Rectal smooth muscle tissue (tissue), 1 donor: Measurements from ENCODE around the gene HOXA5.
A peak's percentile ranks its signal among the peaks of the same experiment; 100 is the strongest.

Experiments
- H3K27ac ChIP-seq: one replicate; pipeline ENCODE4 v1.7.0; 2013; ENCODE audit warnings: low read depth, low read length, inconsistent platforms
- H3K27me3 ChIP-seq: one replicate; pipeline ENCODE4 v1.7.0; 2013; ENCODE audit warnings: low read length; ENCODE audit not compliant: control insufficient read depth, insufficient read depth
- H3K36me3 ChIP-seq: one replicate; pipeline ENCODE4 v1.7.0; 2013; ENCODE audit warnings: low read length; ENCODE audit not compliant: control insufficient read depth, insufficient read depth
- H3K4me1 ChIP-seq: one replicate; pipeline ENCODE4 v1.7.0; 2013; ENCODE audit warnings: low read length; ENCODE audit not compliant: control insufficient read depth, insufficient read depth
- H3K4me3 ChIP-seq: one replicate; pipeline ENCODE4 v1.7.0; 2013; ENCODE audit warnings: low read length
- H3K9ac ChIP-seq: one replicate; pipeline ENCODE4 v1.7.0; 2013; ENCODE audit warnings: low read length

HOXA5 gene

GRCh38 chr7:27116031-27116961 is 27.2 kb downstream of the HOXA5 start:
- H3K36me3 ChIP-seq = no peaks in the 10 kb centered on the region
- peaks cover 28% of the 10 kb centered on the region for H3K4me1 ChIP-seq
- no peaks in the 10 kb centered on the region for H3K27me3 ChIP-seq
- H3K27ac ChIP-seq = peak overlapping the region; percentile 94
- peak overlapping the region; percentile 36 for H3K9ac ChIP-seq
- H3K4me3 ChIP-seq = peak overlapping the region; percentile 81

GRCh38 chr7:27115221-27116026 is 28.1 kb downstream of the HOXA5 start:
- Histone ChIP-seq H3K9ac (peak overlapping the region; percentile 36), H3K27me3 (no peaks in the 10 kb centered on the region), H3K27ac (peak overlapping the region; percentile 94), H3K4me3 (peak overlapping the region; percentile 81), H3K36me3 (no peaks in the 10 kb centered on the region), H3K4me1 (peaks cover 36% of the 10 kb centered on the region)

GRCh38 chr7:27114881-27115220 is 28.6 kb downstream of the HOXA5 start:
- Histone ChIP-seq H3K4me3 (peak overlapping the region; percentile 81), H3K27ac (peak overlapping the region; percentile 94), H3K27me3 (no peaks in the 10 kb centered on the region), H3K9ac (no peak overlapping the region), H3K36me3 (no peaks in the 10 kb centered on the region), H3K4me1 (peaks cover 38% of the 10 kb centered on the region)

- H3K4me1 ChIP-seq = peaks cover 44% of the 10 kb centered on the region
- H3K36me3 ChIP-seq = no peaks in the 10 kb centered on the region
- no peaks in the 10 kb centered on the region for H3K27me3 ChIP-seq
- H3K4me3 ChIP-seq = peak overlapping the region; percentile 50
- H3K27ac ChIP-seq = peak overlapping the region; percentile 92
- H3K9ac ChIP-seq = no peak overlapping the region
These were observed 29.3 kb downstream of the HOXA5 start for GRCh38 chr7:27113991-27114769.

- Histone ChIP-seq H3K9ac (no peak overlapping the region), H3K27ac (peak overlapping the region; percentile 92), H3K36me3 (no peaks in the 10 kb centered on the region), H3K4me3 (peak overlapping the region; percentile 69), H3K4me1 (peaks cover 46% of the 10 kb centered on the region), H3K27me3 (no peaks in the 10 kb centered on the region)
These were observed 30.2 kb downstream of the HOXA5 start for GRCh38 chr7:27112955-27113949.

- Histone ChIP-seq H3K27me3 (no peaks in the 10 kb centered on the region), H3K4me3 (no peak overlapping the region), H3K9ac (no peak overlapping the region), H3K4me1 (peaks cover 42% of the 10 kb centered on the region), H3K27ac (peak overlapping the region; percentile 92), H3K36me3 (no peaks in the 10 kb centered on the region)
These were observed 31.1 kb downstream of the HOXA5 start for GRCh38 chr7:27112361-27112760.

- Histone ChIP-seq H3K4me1 (peaks cover 39% of the 10 kb centered on the region), H3K9ac (no peak overlapping the region), H3K27me3 (no peaks in the 10 kb centered on the region), H3K4me3 (no peak overlapping the region), H3K27ac (peak overlapping the region; percentile 92), H3K36me3 (no peaks in the 10 kb centered on the region)
These were observed 31.7 kb downstream of the HOXA5 start for GRCh38 chr7:27111751-27112277.

GRCh38 chr7:27111042-27111750 is 32.3 kb downstream of the HOXA5 start:
- H3K27me3 ChIP-seq = no peaks in the 10 kb centered on the region
- peak overlapping the region; percentile 32 for H3K4me3 ChIP-seq
- no peak overlapping the region for H3K9ac ChIP-seq
- no peaks in the 10 kb centered on the region for H3K36me3 ChIP-seq
- peaks cover 36% of the 10 kb centered on the region for H3K4me1 ChIP-seq
- peak overlapping the region; percentile 82 for H3K27ac ChIP-seq

- Histone ChIP-seq H3K4me1 (peaks cover 36% of the 10 kb centered on the region), H3K27ac (peak overlapping the region; percentile 82), H3K36me3 (no peaks in the 10 kb centered on the region), H3K9ac (no peak overlapping the region), H3K27me3 (no peaks in the 10 kb centered on the region), H3K4me3 (peak overlapping the region; percentile 49)
These were observed 33.1 kb downstream of the HOXA5 start for GRCh38 chr7:27110186-27111031.

GRCh38 chr7:27109466-27110185 is 33.9 kb downstream of the HOXA5 start:
- Histone ChIP-seq H3K4me1 (peaks cover 36% of the 10 kb centered on the region), H3K36me3 (no peaks in the 10 kb centered on the region), H3K27ac (peak overlapping the region; percentile 90), H3K9ac (no peak overlapping the region), H3K4me3 (no peak overlapping the region), H3K27me3 (no peaks in the 10 kb centered on the region)
